ENCODE measurements around the gene TANGO2. TPM values are rescaled to one million over a fixed set of nuclear protein-coding genes. Genes with fewer than 3 reads are reported as not detected.

TANGO2 gene
- total RNA-seq, 1 experiment from 2014 or later, result 14.6 TPM

DNA sequence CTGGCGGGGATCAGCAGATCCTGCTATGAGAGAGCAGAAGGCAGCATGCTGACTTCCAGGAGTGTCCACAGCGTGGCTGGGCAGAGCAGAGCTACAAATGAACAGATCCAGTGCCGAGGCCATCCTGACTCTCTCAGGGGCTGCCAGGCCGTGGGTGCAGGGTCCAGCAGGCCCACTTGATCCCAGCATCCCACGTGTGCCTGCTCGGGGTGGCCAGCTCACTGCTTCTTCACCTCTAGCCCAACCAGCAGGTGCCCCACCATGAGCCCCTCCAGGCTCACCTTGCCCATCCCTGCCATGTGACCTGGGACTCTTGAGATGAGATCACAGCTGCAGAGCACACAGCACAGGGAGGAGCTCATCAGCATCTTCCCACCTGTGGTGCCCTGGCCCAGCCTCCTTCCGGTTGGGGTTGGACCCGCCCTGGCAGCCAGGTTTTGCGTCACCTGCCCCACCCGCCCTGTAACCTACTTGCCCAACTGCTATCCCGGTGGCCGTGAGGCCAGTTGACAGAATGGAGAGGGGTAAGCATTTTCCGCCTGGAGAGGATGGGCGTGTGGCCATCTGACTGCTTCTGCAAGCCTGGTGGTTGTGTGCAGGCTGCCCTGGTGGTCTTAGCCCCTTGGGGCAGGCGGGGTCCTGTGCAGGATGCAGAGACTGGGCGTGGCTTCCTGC is 11.0 kb downstream of the TANGO2 start:
- H3K9me3 ChIP-seq (ENCODE audit: control insufficient read depth, low read depth, low read length), result no peaks in the 10 kb centered on the region
- WGBS (ENCODE audit: extremely low coverage, insufficient read length, low lambda C conversion rate), result no CpG with 5 or more reads among the region's 16 CpGs
- Mint-ChIP-seq H3K27me3 (ENCODE audit: low read depth) (no peaks in the 10 kb centered on the region; the same call in 1 of the 2 replicates), H3K36me3 (ENCODE audit: insufficient read depth in 1 of 3, low read depth in 3 of 3) (no peaks in the 10 kb centered on the region; a peak in 2 of 7 replicates), H3K4me3 (no peak overlapping the region), H3K4me1 (peaks cover 0 to 4% of the 10 kb centered on the region in 2 experiments; a peak in 1 of 4 replicates), H3K9me3 (no peaks in the 10 kb centered on the region), H3K27ac (no peak overlapping the region)
- H3K9ac ChIP-seq (ENCODE audit: extremely low read depth, insufficient read length, low read length), result no peak overlapping the region
- no peaks in the 10 kb centered on the region for H3K27me3 ChIP-seq (ENCODE audit: insufficient read depth, low read length)
- no peak overlapping the region for H2BK12ac ChIP-seq (ENCODE audit: insufficient read length, low read depth, low read length)
- no peak overlapping the region for H2BK15ac ChIP-seq (ENCODE audit: low read depth, low read length)
- DNase-seq, result peak; percentile 41
- H3K23ac ChIP-seq (ENCODE audit: insufficient read length, low read depth, low read length), result no peak overlapping the region
- no peak overlapping the region for H2BK120ac ChIP-seq (ENCODE audit: low read depth, low read length, poor library complexity, severe bottlenecking)
- no peaks in the 10 kb centered on the region for H3K79me1 ChIP-seq (ENCODE audit: insufficient read depth, low read depth, low read length, poor library complexity, severe bottlenecking)
- no peaks in the 10 kb centered on the region for H3K23me2 ChIP-seq (ENCODE audit: insufficient read length, low read depth, low read length, poor library complexity, severe bottlenecking)
- no peak overlapping the region for H3K18ac ChIP-seq (ENCODE audit: insufficient read length, low read depth, low read length)
- no peak overlapping the region for H2BK20ac ChIP-seq (ENCODE audit: low read depth, low read length, poor library complexity, severe bottlenecking)
- H4K91ac ChIP-seq (ENCODE audit: insufficient read length, low read depth, low read length), result no peak overlapping the region
- no peak overlapping the region for H3K14ac ChIP-seq (ENCODE audit: insufficient read depth, low read length)
- H3K27ac ChIP-seq (ENCODE audit: insufficient read length, low read depth, low read length), result no peak overlapping the region
- H4K8ac ChIP-seq (replicated peaks; ENCODE audit: insufficient read length, low read depth, low read length), result no peak overlapping the region
- H2AK5ac ChIP-seq (ENCODE audit: insufficient read length, low read length), result no peak overlapping the region
- H3K4me1 ChIP-seq (ENCODE audit: insufficient read depth, low read length), result no peaks in the 10 kb centered on the region
- no peaks in the 10 kb centered on the region for H3K79me2 ChIP-seq (ENCODE audit: insufficient read depth, low read length)
- no peak overlapping the region for H3T11ph ChIP-seq (ENCODE audit: low read length)
- no peak overlapping the region for H4K5ac ChIP-seq (ENCODE audit: insufficient read length, low read depth, low read length)
- no peaks in the 10 kb centered on the region for H4K20me1 ChIP-seq (ENCODE audit: control insufficient read depth, insufficient read depth, insufficient read length)
- no peak overlapping the region for H3K56ac ChIP-seq (ENCODE audit: insufficient read length, low read depth, low read length)
- no peak overlapping the region for H2BK5ac ChIP-seq (ENCODE audit: insufficient read length, low read length)
- H2AFZ ChIP-seq (ENCODE audit: low read length), result no peak overlapping the region
- H3K4me2 ChIP-seq (ENCODE audit: insufficient read depth, insufficient read length, low read length), result no peak overlapping the region
- TF ChIP-seq, protein P1, sequence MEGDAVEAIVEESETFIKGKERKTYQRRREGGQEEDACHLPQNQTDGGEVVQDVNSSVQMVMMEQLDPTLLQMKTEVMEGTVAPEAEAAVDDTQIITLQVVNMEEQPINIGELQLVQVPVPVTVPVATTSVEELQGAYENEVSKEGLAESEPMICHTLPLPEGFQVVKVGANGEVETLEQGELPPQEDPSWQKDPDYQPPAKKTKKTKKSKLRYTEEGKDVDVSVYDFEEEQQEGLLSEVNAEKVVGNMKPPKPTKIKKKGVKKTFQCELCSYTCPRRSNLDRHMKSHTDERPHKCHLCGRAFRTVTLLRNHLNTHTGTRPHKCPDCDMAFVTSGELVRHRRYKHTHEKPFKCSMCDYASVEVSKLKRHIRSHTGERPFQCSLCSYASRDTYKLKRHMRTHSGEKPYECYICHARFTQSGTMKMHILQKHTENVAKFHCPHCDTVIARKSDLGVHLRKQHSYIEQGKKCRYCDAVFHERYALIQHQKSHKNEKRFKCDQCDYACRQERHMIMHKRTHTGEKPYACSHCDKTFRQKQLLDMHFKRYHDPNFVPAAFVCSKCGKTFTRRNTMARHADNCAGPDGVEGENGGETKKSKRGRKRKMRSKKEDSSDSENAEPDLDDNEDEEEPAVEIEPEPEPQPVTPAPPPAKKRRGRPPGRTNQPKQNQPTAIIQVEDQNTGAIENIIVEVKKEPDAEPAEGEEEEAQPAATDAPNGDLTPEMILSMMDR (conservative IDR thresholded peaks at IDR 0.05), result no peak
- no peak overlapping the region for H3K4ac ChIP-seq (ENCODE audit: low read depth, low read length)
